Measurements from ENCODE around the gene TRPV5.

The TRPV5 gene

GRCh38 chr7:142883145-142883544 is 50.4 kb downstream of the TRPV5 start:
- H3K4me3 ChIP-seq (ENCODE audit: low read length) = no peak overlapping the region
- no peak for DNase-seq (ENCODE audit: low read depth)
- no peak for TF ChIP-seq CTCF (conservative IDR thresholded peaks at IDR 0.05; ENCODE audit: low read length)

DNA sequence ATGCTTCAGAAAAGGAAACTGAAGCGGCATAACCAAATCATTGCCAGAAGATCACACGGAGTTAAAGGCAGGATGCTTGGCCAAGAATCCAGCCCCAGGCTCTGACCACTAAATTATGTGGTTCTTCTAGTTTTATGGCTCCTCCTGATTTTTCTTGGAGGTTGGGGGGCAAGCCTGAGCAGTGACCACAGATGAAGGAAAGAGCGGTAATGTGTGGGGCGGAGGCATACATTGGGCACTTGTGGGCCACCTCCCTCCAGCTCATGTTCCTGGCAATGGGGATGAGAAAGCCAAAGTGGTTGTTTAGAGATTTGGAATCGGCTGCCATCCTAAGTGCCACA is 51.2 kb downstream of the TRPV5 start:
- no peak overlapping the region for H3K4me3 ChIP-seq (ENCODE audit: low read length)
- no peak for TF ChIP-seq CTCF (conservative IDR thresholded peaks at IDR 0.05; ENCODE audit: low read length)
- no peak for DNase-seq (ENCODE audit: low read depth)

DNA sequence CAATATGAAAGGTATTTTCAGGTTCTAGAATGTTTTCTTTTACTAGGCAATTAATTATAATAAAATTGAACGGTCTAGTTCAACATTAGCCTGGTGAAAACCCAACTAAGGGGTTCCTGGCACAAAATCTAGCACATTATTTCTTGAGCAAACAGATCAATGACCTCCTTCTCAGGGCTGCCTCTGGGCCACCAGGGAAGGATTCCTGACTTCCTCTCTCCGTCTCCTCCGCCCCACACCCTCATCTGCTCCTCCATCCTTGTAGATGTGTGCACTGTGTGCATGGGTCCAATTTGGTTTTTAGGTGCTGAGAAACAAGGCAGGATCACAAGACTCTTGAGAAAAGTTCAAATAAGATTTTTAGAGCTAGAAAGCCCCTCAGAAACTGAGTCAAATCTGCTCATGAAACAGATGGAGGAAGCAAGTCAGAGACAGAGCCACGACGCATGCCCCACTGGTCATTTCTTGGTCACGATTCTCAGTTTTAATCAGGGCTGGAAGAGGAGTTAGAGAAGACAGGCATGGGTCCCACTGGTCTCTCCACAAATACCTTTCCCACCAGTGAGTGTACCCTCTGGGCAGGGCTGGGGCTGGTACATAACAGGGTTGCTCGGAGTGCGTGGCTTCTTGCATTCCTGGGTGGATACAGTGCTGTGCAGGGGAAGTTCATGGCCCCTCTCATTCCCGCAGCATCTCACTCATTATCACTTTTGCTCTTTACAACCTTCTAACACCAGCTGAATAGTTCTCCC is 51.8 kb downstream of the TRPV5 start:
- no peak for TF ChIP-seq CTCF (conservative IDR thresholded peaks at IDR 0.05; ENCODE audit: low read length)
- DNase-seq (ENCODE audit: low read depth) = no peak
- H3K4me3 ChIP-seq (ENCODE audit: low read length) = no peak overlapping the region

DNA sequence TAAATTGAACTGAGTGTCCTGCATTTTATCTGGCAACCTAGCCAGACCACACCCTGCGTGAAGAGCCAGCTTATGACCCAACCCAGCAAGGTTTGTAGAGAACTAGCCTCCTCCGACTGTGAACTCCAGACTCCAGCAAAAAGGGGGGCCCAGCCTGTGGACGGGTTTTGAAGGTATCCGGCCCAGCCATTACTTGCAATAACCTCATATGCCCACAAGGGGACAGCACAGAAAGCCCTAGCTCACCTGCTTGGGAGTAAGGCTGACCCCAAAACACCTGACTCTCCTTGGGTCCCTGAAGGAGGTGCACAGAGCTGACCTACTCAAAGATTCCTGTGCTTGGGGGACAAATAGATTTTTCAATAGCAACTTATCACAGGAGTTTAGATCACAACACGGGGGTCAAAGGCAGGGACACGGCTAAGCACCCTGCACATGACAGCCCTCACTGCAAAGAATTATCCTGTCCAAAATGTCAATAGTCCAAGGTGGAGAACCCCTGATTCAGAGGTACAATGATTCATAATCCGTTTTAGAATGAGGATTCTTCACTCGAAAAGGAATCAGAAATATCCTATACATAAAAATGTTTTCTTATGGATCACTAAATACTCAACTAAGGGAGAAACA is 52.6 kb downstream of the TRPV5 start:
- no peak overlapping the region for H3K4me3 ChIP-seq (ENCODE audit: low read length)
- DNase-seq (ENCODE audit: low read depth) = peak; percentile 9
- TF ChIP-seq CTCF (conservative IDR thresholded peaks at IDR 0.05; ENCODE audit: low read length) = peak; percentile 72

DNA sequence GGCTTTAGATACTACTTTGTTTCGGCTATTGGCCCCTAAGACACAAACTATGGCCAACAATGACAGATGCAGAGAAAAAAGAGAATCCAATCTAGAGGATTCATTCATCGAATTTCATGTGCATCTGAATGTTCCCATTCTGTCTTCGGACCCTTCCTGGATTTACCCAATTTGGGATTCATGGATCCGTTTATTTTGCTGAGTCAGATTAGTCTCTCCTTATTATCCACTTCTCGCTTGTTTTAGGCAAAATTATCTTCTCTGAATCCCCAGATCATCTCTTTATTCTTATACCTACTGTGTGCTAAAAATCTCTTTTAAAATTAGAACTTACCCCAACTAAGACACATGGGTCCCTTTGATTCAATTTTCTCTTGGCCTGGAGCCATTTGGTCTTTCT is 54.5 kb downstream of the TRPV5 start:
- no peak for TF ChIP-seq CTCF (conservative IDR thresholded peaks at IDR 0.05; ENCODE audit: low read length)
- H3K4me3 ChIP-seq (ENCODE audit: low read length) = no peak overlapping the region
- DNase-seq (ENCODE audit: low read depth) = no peak

- H3K4me3 ChIP-seq (ENCODE audit: low read length) = no peak overlapping the region
- no peak for DNase-seq (ENCODE audit: low read depth)
- no peak for TF ChIP-seq CTCF (conservative IDR thresholded peaks at IDR 0.05; ENCODE audit: low read length)
Measured at GRCh38 chr7:142878315-142878714, 55.2 kb downstream of the TRPV5 start.
